HEK293 (cell line): ENCODE data around the gene PA2G4.

ENCODE experiments used
- CTCF ChIA-PET: fragments of 350-600 bp; formaldehyde crosslinking; extraction: SDS; loops from one replicate; lab custom pipeline; 2021; ENCODE audit warnings: antibody characterized with exemption; lab: Yijun Ruan, JAX
- POLR2A ChIA-PET: fragments of 300-600 bp; formaldehyde crosslinking; extraction: SDS; loops from one replicate; lab custom pipeline; 2020; ENCODE audit warnings: antibody characterized with exemption, inconsistent platforms; lab: Yijun Ruan, JAX
- H3K27ac ChIP-seq: fragments of 200-500 bp; sonication (Bioruptor generic); 2 replicates; pipeline ENCODE4 v1.5.1; 2014; ENCODE audit warnings: low read depth, low read length, control low read depth, inconsistent platforms; ENCODE audit errors: extremely low read depth
- H3K36me3 ChIP-seq, 2 experiments: fragments of 200-500 bp in 1 of 2; sonication (Bioruptor generic) in 1 of 2; 1 replicate in 1 of 2; 2 replicates in 1 of 2; pipeline ENCODE4 v1.5.1; 2014 to 2017; ENCODE audit warnings: inconsistent platforms in 2 of 2, low read length in 2 of 2; ENCODE audit not compliant: control insufficient read depth in 2 of 2, insufficient read depth in 1 of 2
- H3K4me1 ChIP-seq: fragments of 200-500 bp; sonication (Bioruptor generic); 2 replicates; pipeline ENCODE4 v1.5.1; 2014; ENCODE audit warnings: mild to moderate bottlenecking, low read length, inconsistent platforms; ENCODE audit not compliant: control insufficient read depth, insufficient read depth
- H3K4me3 ChIP-seq: 2 replicates; pipeline ENCODE4 v1.5.1; 2011; ENCODE audit warnings: low read depth, mild to moderate bottlenecking, control low read depth, low read length, moderate library complexity
- H3K9me3 ChIP-seq: fragments of 200-500 bp; sonication (Bioruptor generic); 2 replicates; pipeline ENCODE4 v1.5.1; 2014; ENCODE audit warnings: low read depth, low read length, inconsistent platforms; ENCODE audit not compliant: control insufficient read depth, insufficient read depth
- GLI4 ChIP-seq: fragments of 450-650 bp; formaldehyde crosslinking; IDR thresholded peaks from 2 replicates; pipeline ENCODE4 v1.5.1; 2016; ENCODE audit warnings: missing biosample characterization, missing genetic modification characterization
- GLIS1 ChIP-seq: fragments of 450-650 bp; formaldehyde crosslinking; IDR thresholded peaks from 2 replicates; pipeline ENCODE4 v1.5.1; 2016; ENCODE audit warnings: missing biosample characterization, missing genetic modification characterization
- IKZF3 ChIP-seq: fragments of 450-650 bp; IDR thresholded peaks from 2 replicates; pipeline ENCODE4 v1.5.0; 2018; ENCODE audit warnings: missing biosample characterization, mild to moderate bottlenecking, missing genetic modification characterization, moderate library complexity
- MZF1 ChIP-seq: fragments of 450-650 bp; formaldehyde crosslinking; IDR thresholded peaks from 2 replicates; pipeline ENCODE4 v1.5.1; 2017; ENCODE audit warnings: missing biosample characterization, missing genetic modification characterization, borderline replicate concordance
- OVOL3 ChIP-seq: fragments of 450-650 bp; formaldehyde crosslinking; IDR thresholded peaks from 2 replicates; pipeline ENCODE4 v1.5.1; 2016; ENCODE audit warnings: missing biosample characterization, missing genetic modification characterization
- PRDM10 ChIP-seq: fragments of 450-650 bp; formaldehyde crosslinking; IDR thresholded peaks from 2 replicates; pipeline ENCODE4 v1.5.1; 2016; ENCODE audit warnings: missing biosample characterization, missing genetic modification characterization
- SETDB1 ChIP-seq: IDR thresholded peaks from one replicate; pipeline ENCODE4 v1.6.1; 2017; ENCODE audit warnings: mild to moderate bottlenecking, low read length, moderate library complexity, mixed read lengths; ENCODE audit not compliant: insufficient read length
- SP7 ChIP-seq: fragments of 450-650 bp; formaldehyde crosslinking; IDR thresholded peaks from 2 replicates; pipeline ENCODE4 v1.5.1; 2016; ENCODE audit warnings: missing biosample characterization, missing genetic modification characterization
- TRIM28 ChIP-seq: IDR thresholded peaks from 2 replicates; pipeline ENCODE4 v1.6.1; 2011; ENCODE audit warnings: low read length, control low read depth, borderline replicate concordance
- TSHZ1 ChIP-seq: fragments of 450-650 bp; formaldehyde crosslinking; IDR thresholded peaks from 2 replicates; pipeline ENCODE4 v1.5.1; 2016; ENCODE audit warnings: missing biosample characterization, missing genetic modification characterization, borderline replicate concordance
- ZBTB48 ChIP-seq: fragments of 450-650 bp; formaldehyde crosslinking; IDR thresholded peaks from 2 replicates; pipeline ENCODE4 v1.5.1; 2016; ENCODE audit warnings: missing biosample characterization, missing genetic modification characterization
- ZFP37 ChIP-seq: fragments of 450-650 bp; formaldehyde crosslinking; IDR thresholded peaks from 2 replicates; pipeline ENCODE4 v1.5.1; 2016; ENCODE audit warnings: missing biosample characterization, missing genetic modification characterization
- ZNF132 ChIP-seq: fragments of 450-650 bp; formaldehyde crosslinking; IDR thresholded peaks from 2 replicates; pipeline ENCODE4 v1.5.1; 2017; ENCODE audit warnings: missing biosample characterization, missing genetic modification characterization, borderline replicate concordance
- ZNF138 ChIP-seq: fragments of 450-650 bp; formaldehyde crosslinking; IDR thresholded peaks from 2 replicates; pipeline ENCODE4 v1.5.1; 2016; ENCODE audit warnings: missing biosample characterization, missing genetic modification characterization, borderline replicate concordance
- ZNF223 ChIP-seq: fragments of 450-650 bp; formaldehyde crosslinking; IDR thresholded peaks from 2 replicates; pipeline ENCODE4 v1.5.1; 2016; ENCODE audit warnings: missing biosample characterization, missing genetic modification characterization
- ZNF362 ChIP-seq: fragments of 450-650 bp; formaldehyde crosslinking; IDR thresholded peaks from 2 replicates; pipeline ENCODE4 v1.5.1; 2016; ENCODE audit warnings: missing biosample characterization, missing genetic modification characterization
- ZNF398 ChIP-seq: fragments of 450-650 bp; formaldehyde crosslinking; IDR thresholded peaks from 2 replicates; pipeline ENCODE4 v1.5.1; 2017; ENCODE audit warnings: missing biosample characterization, missing genetic modification characterization
- ZNF433 ChIP-seq: fragments of 450-650 bp; formaldehyde crosslinking; IDR thresholded peaks from 2 replicates; pipeline ENCODE4 v1.5.1; 2016; ENCODE audit warnings: missing biosample characterization, missing genetic modification characterization, low read depth
- ZNF488 ChIP-seq: fragments of 450-650 bp; formaldehyde crosslinking; IDR thresholded peaks from 2 replicates; pipeline ENCODE4 v1.5.1; 2016; ENCODE audit warnings: missing biosample characterization, missing genetic modification characterization
- ZNF521 ChIP-seq: fragments of 450-650 bp; formaldehyde crosslinking; IDR thresholded peaks from 2 replicates; pipeline ENCODE4 v1.5.1; 2017; ENCODE audit warnings: missing biosample characterization, mild to moderate bottlenecking, missing genetic modification characterization
- ZNF596 ChIP-seq: fragments of 450-650 bp; IDR thresholded peaks from 2 replicates; pipeline ENCODE4 v1.5.0; 2018; ENCODE audit warnings: missing biosample characterization, mild to moderate bottlenecking, missing genetic modification characterization, moderate library complexity
- ZSCAN4 ChIP-seq: fragments of 450-650 bp; formaldehyde crosslinking; IDR thresholded peaks from 2 replicates; pipeline ENCODE4 v1.5.1; 2017; ENCODE audit warnings: missing biosample characterization, missing genetic modification characterization

The PA2G4 gene

GRCh38 chr12:56115329-56115728 lies 11.0 kb downstream of the PA2G4 start (continued):
- TF ChIP-seq PRDM10 (peak; percentile 76), SETDB1 (no peak), MZF1 (tag by site-specific recombination) (peak; percentile 81; the same call in 1 of the 2 replicates), IKZF3 (tag by site-specific recombination) (peak; percentile 61; the same call in 1 of the 2 replicates), ZNF138 (tag by site-specific recombination) (no peak), ZNF398 (tag by site-specific recombination) (peak; percentile 30), ZBTB48 (peak; percentile 98), GLIS1 (tag by site-specific recombination) (peak; percentile 69), ZSCAN4 (tag by site-specific recombination) (no peak), ZNF521 (tag by site-specific recombination) (no peak)
- TF ChIP-seq, all 188 proteins: peak for 8

- Histone ChIP-seq H3K9me3 (no peaks in the 10 kb centered on the region), H3K4me3 (peak within 1 kb of the TSS; percentile 69), H3K4me1 (peaks cover 5% of the 10 kb centered on the region), H3K36me3 (peaks cover 9 to 58% of the 10 kb centered on the region in 2 experiments; a peak in 2 of 3 replicates), H3K27ac (peak within 1 kb of the TSS; percentile 99)
- ChIA-PET CTCF (interaction anchor here (0.6 to 5.0 kb wide), 11 partner anchors 9 to 598 kb away, joined by 3 to 86 read pairs (median 4); partner anchors contain the start of genes ESYT1, PA2G4 and SMARCC2), POLR2A (interaction anchor here (0.6 to 6.1 kb wide), 16 partner anchors 9 to 378 kb away, joined by 3 to 165 read pairs (median 12); partner anchors contain the start of genes CNPY2, ERBB3, ESYT1 and PA2G4)
- TF ChIP-seq ZNF596 (tag by site-specific recombination) (no peak), ZNF488 (tag by site-specific recombination) (0 out of 2 replicates have a peak, but pooled peaks have one; percentile 10), ZNF362 (peak; percentile 77), GLI4 (tag by site-specific recombination) (0 out of 2 replicates have a peak, but pooled peaks have one; percentile 81), OVOL3 (tag by site-specific recombination) (no peak; the same call in 1 of the 2 replicates), ZNF132 (tag by site-specific recombination) (no peak), ZNF433 (tag by site-specific recombination) (no peak), TSHZ1 (tag by site-specific recombination) (no peak; the same call in 1 of the 2 replicates), SETDB1 (no peak), TRIM28 (peak; percentile 77), SP7 (tag by site-specific recombination) (peak; percentile 85; the same call in 1 of the 2 replicates), ZNF223 (tag by site-specific recombination) (no peak), ZFP37 (tag by site-specific recombination) (peak; percentile 95)
These were observed 12.1 kb downstream of the PA2G4 start, which contains the start of gene RPL41 for GRCh38 chr12:56116267-56117081. Gene RPL41 (plus strand): TSS chr12:56116633.
